HG02885 (cell line): Measurements from ENCODE around the gene TAGAP.

Source experiments
- ATAC-seq: cut with Tn5 transposase; IDR thresholded peaks from one replicate; pipeline ENCODE4 v1.9.1; 2021; ENCODE audit warnings: mild to moderate bottlenecking; ENCODE audit not compliant: unreplicated experiment, poor library complexity

The TAGAP gene

GRCh38 chr6:159074120-159074684, 29.4 kb upstream of the TAGAP start:
- ATAC-seq = no peak

- ATAC-seq = no peak
Observed at GRCh38 chr6:159071843-159072769, 27.3 kb upstream of the TAGAP start.

DNA sequence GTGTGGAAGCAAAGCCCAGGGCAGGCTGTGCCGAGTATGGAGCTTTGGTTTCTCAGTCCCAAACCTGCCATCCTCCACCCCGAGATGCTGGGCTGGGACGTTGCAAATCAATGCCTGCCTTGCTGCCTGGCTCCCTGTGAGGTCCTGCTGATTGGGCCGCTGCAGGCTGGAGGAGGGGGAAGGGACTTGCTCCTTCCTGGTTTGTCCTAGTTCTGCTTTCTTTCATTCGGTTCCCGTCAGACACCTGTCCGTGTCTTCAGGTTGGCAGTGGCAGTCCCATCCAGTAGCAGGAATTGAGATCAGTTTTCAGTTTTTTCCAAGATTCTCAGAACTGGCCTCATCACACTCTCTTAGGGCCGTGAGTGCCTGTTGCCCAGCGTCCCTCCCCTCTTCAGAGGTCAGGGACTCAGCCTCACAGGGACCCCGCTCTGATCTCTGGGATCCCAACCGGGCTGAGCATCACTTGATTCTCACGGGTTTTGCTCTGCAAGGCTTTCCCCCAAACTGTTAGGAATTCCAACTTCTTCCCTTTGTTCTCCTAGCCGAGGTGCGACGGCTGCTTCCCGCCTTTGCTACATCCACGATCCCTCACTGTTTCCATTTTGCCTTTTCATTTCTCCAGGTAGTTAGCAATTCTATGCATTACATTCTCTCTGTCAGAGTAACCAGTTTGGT, 24.2 kb upstream of the TAGAP start:
- ATAC-seq = no peak

DNA sequence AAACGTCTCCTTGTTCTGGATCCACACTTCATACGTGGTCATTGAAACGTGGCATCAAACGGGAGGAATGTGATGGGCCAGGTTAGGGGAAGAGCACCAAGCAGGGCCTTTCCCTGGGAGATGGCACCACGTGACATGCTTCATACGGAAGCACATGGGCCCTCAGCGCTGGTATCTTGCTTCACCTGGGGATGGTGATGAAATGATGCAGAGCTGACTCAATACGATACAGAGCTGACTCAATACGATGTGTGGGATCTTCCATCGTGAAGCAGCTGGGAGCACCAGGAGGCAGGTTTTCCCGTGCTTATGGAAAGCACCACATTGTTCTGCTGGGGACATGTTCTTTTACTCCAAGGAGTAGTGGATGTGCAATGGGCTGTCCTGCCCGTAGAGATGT, 22.5 kb upstream of the TAGAP start:
- peak; percentile 39 for ATAC-seq

DNA sequence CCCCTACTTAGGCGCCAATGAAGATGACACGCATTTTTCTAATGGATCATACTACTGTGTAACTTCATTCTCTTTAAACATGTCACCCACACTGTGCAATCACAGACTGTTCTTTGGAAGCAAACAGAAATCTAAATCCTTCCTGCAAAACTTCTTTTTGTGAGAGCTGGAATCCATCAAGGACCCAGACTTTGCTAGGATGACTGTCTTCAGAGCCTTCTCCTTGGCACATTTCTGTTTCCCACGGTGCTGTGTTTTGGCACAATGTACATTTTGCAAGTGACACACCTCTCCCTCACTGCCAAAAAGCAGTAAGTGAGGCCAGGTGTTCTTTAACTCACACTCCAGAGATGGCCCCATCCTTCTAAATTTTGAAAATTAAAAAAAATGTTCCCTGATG, 21.7 kb upstream of the TAGAP start:
- ATAC-seq = no peak

- ATAC-seq = no peak
Observed at GRCh38 chr6:159065759-159066329, 21.1 kb upstream of the TAGAP start.

- no peak for ATAC-seq
Observed at GRCh38 chr6:159065091-159065490, 20.3 kb upstream of the TAGAP start.

- ATAC-seq = no peak
Observed at GRCh38 chr6:159064477-159064876, 19.7 kb upstream of the TAGAP start.

DNA sequence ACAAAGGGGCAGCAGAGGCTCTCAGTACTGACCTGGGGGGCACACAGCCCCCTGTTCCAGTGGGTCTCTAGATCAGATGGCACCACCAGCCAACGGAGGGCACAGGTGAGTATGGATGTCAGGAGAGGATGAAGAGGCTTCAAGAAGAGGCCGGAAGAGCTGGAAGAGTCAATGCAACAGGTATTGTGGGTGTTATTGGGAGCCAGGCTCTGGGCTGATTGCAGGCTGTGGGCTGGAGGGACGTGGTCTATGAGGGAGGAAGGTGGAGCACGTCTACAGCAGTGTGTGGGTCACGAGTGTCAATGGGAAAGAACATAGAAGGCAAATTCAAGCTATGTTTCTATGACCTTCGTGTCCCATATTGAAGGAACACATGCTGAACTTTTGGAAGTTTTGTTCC, 18.8 kb upstream of the TAGAP start:
- no peak for ATAC-seq

GRCh38 chr6:159062976-159063375, 18.2 kb upstream of the TAGAP start:
- ATAC-seq = peak; percentile 4

- ATAC-seq = peak; percentile 58
Observed at GRCh38 chr6:159062564-159062945, 17.8 kb upstream of the TAGAP start.

- ATAC-seq = peak; percentile 56
Observed at GRCh38 chr6:159061805-159062563, 17.2 kb upstream of the TAGAP start.

GRCh38 chr6:159061146-159061545, 16.4 kb upstream of the TAGAP start:
- ATAC-seq = no peak

DNA sequence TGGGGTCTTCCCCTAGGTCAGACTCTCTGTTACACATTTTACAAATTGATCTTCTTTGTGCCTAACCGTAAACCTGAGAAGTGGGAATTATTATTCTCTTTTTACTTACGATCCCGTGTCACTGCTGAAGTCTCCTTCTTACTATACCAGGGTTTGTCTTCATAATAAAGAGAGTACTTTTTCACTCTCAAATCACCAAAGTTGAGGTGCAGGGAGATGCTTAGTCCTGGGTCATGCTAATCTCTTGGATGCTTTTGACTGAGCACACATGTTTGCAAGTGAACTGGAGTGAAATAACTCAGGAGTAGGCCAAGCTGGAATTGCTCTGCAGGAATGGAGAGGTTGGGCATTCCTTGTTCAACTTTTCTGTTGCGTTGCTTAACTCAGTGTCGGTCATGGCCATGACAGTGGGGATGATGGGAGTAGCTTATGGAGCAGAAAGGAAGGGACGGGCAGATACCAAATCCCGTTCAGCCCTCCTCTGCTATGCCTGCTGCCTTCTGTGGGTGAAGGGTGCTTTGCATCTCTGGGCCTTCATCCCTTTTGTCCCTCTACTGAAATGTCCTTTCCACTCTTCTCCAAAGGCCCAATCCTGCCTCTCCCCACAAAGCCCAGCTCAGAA, 15.2 kb upstream of the TAGAP start:
- no peak for ATAC-seq

- no peak for ATAC-seq
Observed at GRCh38 chr6:159059141-159059540, 14.3 kb upstream of the TAGAP start.

DNA sequence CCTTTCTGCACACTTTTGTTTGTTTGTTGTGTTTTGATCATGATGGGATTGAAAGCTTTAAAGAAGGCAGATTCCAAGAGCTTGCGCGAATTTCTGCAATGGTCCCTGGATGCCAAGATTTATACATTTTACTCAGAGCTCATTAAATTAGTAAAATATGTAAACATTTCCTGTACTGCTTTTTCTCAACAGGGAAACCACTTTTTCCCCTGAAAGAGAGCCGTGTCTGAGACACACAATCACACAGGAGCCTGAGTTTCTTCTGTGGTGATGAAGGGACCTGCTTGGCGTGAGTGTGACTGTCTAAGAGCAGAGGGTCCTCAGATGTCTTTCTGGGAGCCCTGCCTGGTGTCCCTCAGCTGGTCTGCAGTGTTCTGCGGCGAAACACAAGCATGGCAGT, 12.1 kb upstream of the TAGAP start:
- no peak for ATAC-seq

GRCh38 chr6:159056432-159056831, 11.6 kb upstream of the TAGAP start:
- ATAC-seq = no peak

DNA sequence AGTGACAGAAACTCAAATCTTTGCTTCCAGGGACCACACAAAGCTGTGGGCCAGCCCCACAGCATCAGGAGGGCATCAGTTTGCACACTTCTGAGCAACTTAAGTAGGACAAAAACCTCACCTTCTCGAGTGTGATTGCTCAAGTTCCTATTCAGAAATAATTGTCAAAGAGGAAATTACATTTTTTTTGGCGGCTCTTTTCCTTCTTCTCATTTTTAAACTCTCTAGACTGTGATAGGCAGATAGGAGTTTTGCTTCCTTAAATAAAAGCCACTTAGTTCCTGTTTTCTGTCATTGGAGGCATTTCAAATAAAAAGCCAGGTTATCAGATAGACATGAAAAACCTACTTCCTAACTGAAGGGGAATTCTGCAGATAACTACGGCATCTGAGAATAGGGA, 11.2 kb upstream of the TAGAP start:
- ATAC-seq = no peak

DNA sequence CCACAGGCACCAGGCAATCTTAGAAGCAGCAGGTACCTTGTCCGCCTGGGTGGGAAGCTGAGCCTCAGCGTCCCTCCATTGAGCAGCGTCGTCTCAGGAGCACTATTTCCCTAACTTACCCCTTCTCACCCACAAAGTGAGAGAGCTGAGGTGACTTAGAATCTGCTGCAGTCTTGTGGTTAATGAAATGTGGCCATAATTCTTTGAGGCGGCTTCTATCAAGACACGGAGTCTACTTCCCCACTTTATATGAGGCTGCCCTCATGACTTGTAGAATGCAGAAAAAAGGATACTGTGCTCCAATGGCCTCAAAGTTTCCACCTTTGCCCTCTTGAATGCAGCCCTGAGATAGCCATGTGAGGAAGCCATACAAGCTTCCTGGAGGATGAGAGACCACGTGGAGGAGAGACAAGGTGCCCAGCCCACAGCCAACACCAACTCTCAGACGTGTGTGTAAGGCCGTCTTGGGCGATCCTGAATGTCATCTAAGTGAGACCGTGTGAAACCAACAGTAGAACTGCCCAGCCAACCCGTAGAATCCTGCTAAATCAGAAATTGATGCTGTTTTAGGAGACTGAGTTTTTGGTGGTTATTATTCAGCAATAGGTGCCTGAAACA, 9.1 kb upstream of the TAGAP start:
- no peak for ATAC-seq
